H1 (cell line): ENCODE data around the gene TMEM253.

Source experiments
- CREB1 ChIP-seq: IDR thresholded peaks from 2 replicates; pipeline ENCODE4 v1.6.1; 2012; ENCODE audit warnings: inconsistent platforms
- EGR1 ChIP-seq: IDR thresholded peaks from 2 replicates; pipeline ENCODE4 v1.6.1; 2011; ENCODE audit warnings: low read depth, low read length, borderline replicate concordance
- KDM5A ChIP-seq: fragments of 200-600 bp; IDR thresholded peaks from 2 replicates; pipeline ENCODE4 v1.7.1; 2012; ENCODE audit warnings: mild to moderate bottlenecking, low read length, inconsistent platforms, mixed read lengths
- NRF1 ChIP-seq: IDR thresholded peaks from 2 replicates; pipeline ENCODE4 v1.6.1; 2011; ENCODE audit warnings: mild to moderate bottlenecking, low read depth, low read length, improper control_type of control experiment
- POLR2A ChIP-seq, 2 experiments: IDR thresholded peaks; 1 replicate in 1 of 2; 2 replicates in 1 of 2; pipeline ENCODE4 v1.6.1; 2011; ENCODE audit warnings: low read depth in 2 of 2, low read length in 2 of 2, mild to moderate bottlenecking in 2 of 2; ENCODE audit errors: control extremely low read depth in 1 of 2
- POLR2AphosphoS5 ChIP-seq: IDR thresholded peaks from 2 replicates; pipeline ENCODE4 v1.6.1; 2011; ENCODE audit warnings: low read depth, low read length
- RXRA ChIP-seq: IDR thresholded peaks from 2 replicates; pipeline ENCODE4 v1.6.1; 2011; ENCODE audit warnings: low read depth, mild to moderate bottlenecking, low read length, moderate library complexity; ENCODE audit not compliant: insufficient read depth
- ZNF274 ChIP-seq: IDR thresholded peaks from 2 replicates; pipeline ENCODE4 v1.7.0; 2012; ENCODE audit warnings: low read length, borderline replicate concordance; ENCODE audit errors: extremely low read depth
- TF ChIP-seq, protein P1 (sequence below), 3 experiments: IDR thresholded peaks; 1 replicate in 2 of 3; 2 replicates in 1 of 3; pipeline versions ENCODE4 v1.5.1 to v1.6.1; 2011; ENCODE audit warnings: low read length in 3 of 3, mild to moderate bottlenecking in 3 of 3, inconsistent platforms in 2 of 3, low read depth in 1 of 3, moderate library complexity in 1 of 3; ENCODE audit not compliant: insufficient read depth in 1 of 3; ENCODE audit errors: control extremely low read depth in 1 of 3
- TF ChIP-seq, protein P2 (sequence below): IDR thresholded peaks from 2 replicates; pipeline ENCODE4 v1.6.1; 2012; ENCODE audit warnings: low read length, inconsistent platforms

DNA sequence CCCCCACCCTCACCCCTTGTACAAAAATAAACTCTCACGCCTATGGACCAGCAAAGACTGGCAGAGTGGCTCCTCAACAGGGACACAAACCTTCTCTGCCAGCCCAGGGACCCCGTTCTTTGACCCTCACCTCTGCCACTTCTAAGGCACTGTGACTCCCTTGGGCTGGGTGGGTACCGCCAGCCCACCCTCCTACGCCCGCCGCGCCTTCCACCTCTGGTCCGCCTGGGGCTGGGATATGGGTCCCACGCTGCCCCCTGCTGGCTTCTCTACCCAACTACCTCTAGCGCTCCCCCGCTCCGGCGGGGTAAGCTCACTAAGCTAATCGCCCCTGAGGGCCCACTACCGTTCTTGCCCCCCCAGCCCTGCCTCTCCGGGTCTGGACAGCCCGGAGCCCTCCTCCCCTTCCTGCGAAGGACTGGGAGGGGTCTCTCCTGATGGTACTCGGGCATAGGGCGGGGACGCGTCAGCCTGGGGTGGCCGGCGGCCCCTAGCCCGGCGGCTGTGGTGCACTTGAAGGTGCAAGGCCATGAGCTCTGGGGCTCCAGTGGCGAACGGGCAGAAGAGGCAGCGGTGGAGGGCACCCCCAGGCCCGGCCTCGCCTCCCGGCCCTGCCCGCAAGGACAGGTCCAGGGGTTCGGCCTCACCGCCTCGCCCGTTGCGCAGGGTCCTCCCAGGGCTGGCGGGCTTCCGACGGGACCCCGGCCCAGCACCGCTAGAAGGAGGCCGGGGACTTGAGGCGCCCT, 10.5 kb upstream of the TMEM253 start:
- TF ChIP-seq, protein P1, sequence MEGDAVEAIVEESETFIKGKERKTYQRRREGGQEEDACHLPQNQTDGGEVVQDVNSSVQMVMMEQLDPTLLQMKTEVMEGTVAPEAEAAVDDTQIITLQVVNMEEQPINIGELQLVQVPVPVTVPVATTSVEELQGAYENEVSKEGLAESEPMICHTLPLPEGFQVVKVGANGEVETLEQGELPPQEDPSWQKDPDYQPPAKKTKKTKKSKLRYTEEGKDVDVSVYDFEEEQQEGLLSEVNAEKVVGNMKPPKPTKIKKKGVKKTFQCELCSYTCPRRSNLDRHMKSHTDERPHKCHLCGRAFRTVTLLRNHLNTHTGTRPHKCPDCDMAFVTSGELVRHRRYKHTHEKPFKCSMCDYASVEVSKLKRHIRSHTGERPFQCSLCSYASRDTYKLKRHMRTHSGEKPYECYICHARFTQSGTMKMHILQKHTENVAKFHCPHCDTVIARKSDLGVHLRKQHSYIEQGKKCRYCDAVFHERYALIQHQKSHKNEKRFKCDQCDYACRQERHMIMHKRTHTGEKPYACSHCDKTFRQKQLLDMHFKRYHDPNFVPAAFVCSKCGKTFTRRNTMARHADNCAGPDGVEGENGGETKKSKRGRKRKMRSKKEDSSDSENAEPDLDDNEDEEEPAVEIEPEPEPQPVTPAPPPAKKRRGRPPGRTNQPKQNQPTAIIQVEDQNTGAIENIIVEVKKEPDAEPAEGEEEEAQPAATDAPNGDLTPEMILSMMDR (IDR thresholded peaks at IDR 0.05; ENCODE audit: control extremely low read depth in 1 of 3, insufficient read depth in 1 of 3, low read depth in 1 of 3, low read length in 3 of 3) = peak; percentile 67 to 74 (median 69)
- TF ChIP-seq EGR1 = no peak
- TF ChIP-seq NRF1 = no peak
- peak; percentile 62 to 71 for TF ChIP-seq POLR2A (IDR thresholded peaks at IDR 0.05; ENCODE audit: control extremely low read depth in 1 of 2, low read depth in 2 of 2, low read length in 2 of 2)
- TF ChIP-seq RXRA = no peak
- peak; percentile 83; the same call in 1 of the 2 replicates for TF ChIP-seq POLR2AphosphoS5
- no peak for TF ChIP-seq CREB1
- TF ChIP-seq KDM5A = no peak
- TF ChIP-seq ZNF274 = no peak
- TF ChIP-seq, protein P2, sequence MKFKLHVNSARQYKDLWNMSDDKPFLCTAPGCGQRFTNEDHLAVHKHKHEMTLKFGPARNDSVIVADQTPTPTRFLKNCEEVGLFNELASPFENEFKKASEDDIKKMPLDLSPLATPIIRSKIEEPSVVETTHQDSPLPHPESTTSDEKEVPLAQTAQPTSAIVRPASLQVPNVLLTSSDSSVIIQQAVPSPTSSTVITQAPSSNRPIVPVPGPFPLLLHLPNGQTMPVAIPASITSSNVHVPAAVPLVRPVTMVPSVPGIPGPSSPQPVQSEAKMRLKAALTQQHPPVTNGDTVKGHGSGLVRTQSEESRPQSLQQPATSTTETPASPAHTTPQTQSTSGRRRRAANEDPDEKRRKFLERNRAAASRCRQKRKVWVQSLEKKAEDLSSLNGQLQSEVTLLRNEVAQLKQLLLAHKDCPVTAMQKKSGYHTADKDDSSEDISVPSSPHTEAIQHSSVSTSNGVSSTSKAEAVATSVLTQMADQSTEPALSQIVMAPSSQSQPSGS = no peak
